PC-9 (cell line): ENCODE data around the gene UGT3A1. TPM values are rescaled to one million over a fixed set of nuclear protein-coding genes. Genes with fewer than 3 reads are reported as not detected.
A peak's percentile ranks its signal among the peaks of the same experiment; 100 is the strongest.

Experiments
- BruUV-seq: library from RNA; stranded (reverse); fragments of 400-500 nt; replicated peaks from 2 replicates; lab custom pipeline; 2021; lab: Mats Ljungman, UMichigan
- CTCF ChIA-PET: fragments of 300-600 bp; sonication (Branson Sonifier 250); formaldehyde crosslinking; loops from one replicate; lab custom pipeline; 2022; ENCODE audit warnings: antibody characterized with exemption; lab: Charles Lee
- POLR2A ChIA-PET: fragments of 300-600 bp; sonication (Branson Sonifier 250); formaldehyde crosslinking; loops from one replicate; lab custom pipeline; 2022; ENCODE audit warnings: antibody characterized with exemption; ENCODE audit not compliant: unreplicated experiment; lab: Charles Lee
- DNase-seq, 2 experiments: peaks; one replicate each; pipeline versions ENCODE4 v3.0.0 to v3.0.0-alpha.2; 2015 to 2022; ENCODE audit warnings: mixed read lengths in 1 of 2
- H2AFZ ChIP-seq: fragments of 200-600 bp; sonication (generic); 2 replicates; pipeline ENCODE4 v1.8.1; 2017; ENCODE audit warnings: antibody characterized with exemption
- H3F3A ChIP-seq: fragments of 200-600 bp; sonication (generic); 2 replicates; pipeline ENCODE4 v1.8.1; 2017; ENCODE audit warnings: antibody characterized with exemption, mild to moderate bottlenecking, low read depth; ENCODE audit not compliant: insufficient read depth
- H3K27ac ChIP-seq: fragments of 200-600 bp; sonication (generic); 2 replicates; pipeline ENCODE4 v1.6.1; 2016; ENCODE audit warnings: mixed run types
- H3K27me3 ChIP-seq: fragments of 200-600 bp; sonication (generic); 2 replicates; pipeline ENCODE4 v1.6.1; 2016; ENCODE audit warnings: low read depth, mixed run types; ENCODE audit not compliant: insufficient read depth
- H3K36me3 ChIP-seq: fragments of 200-600 bp; sonication (generic); 2 replicates; pipeline ENCODE4 v1.6.1; 2016; ENCODE audit warnings: low read depth, mixed run types
- H3K4me1 ChIP-seq: fragments of 200-600 bp; sonication (generic); replicated peaks from 2 replicates; pipeline ENCODE4 v1.6.1; 2016; ENCODE audit warnings: mixed run types; ENCODE audit not compliant: insufficient read depth
- H3K4me2 ChIP-seq: fragments of 200-600 bp; sonication (generic); 2 replicates; pipeline ENCODE4 v1.6.1; 2017; ENCODE audit warnings: mixed run types
- H3K4me3 ChIP-seq: fragments of 200-600 bp; sonication (generic); 2 replicates; pipeline ENCODE4 v1.6.1; 2016; ENCODE audit warnings: mixed run types
- H3K79me2 ChIP-seq: fragments of 200-600 bp; sonication (generic); 2 replicates; pipeline ENCODE4 v1.6.1; 2017; ENCODE audit warnings: low read depth, mixed run types
- H3K9me2 ChIP-seq: fragments of 200-600 bp; sonication (generic); 2 replicates; pipeline ENCODE4 v1.8.1; 2017; ENCODE audit warnings: mild to moderate bottlenecking; ENCODE audit not compliant: insufficient read depth
- H3K9me3 ChIP-seq: fragments of 200-600 bp; sonication (generic); 2 replicates; pipeline ENCODE4 v1.8.1; 2016; ENCODE audit warnings: low read depth; ENCODE audit not compliant: insufficient read depth
- H4K20me1 ChIP-seq: fragments of 200-600 bp; sonication (generic); 2 replicates; pipeline ENCODE4 v1.8.1; 2017; ENCODE audit not compliant: insufficient read depth
- EZH2 ChIP-seq: fragments of 200-600 bp; sonication (generic); IDR thresholded peaks from 2 replicates; pipeline ENCODE4 v1.8.0; 2017; ENCODE audit warnings: antibody characterized with exemption, low read depth
- intact Hi-C: fragments of 100-400 bp; cut with micrococcal nuclease; formaldehyde crosslinking; loops from one replicate; pipeline ENCODE4 v1.10.0; 2022; ENCODE audit not compliant: unreplicated experiment
- total RNA-seq: library from RNA; stranded (reverse); gene quantifications from 2 replicates; pipeline ENCODE4 v1.2.3, GENCODE V29; 2021
- TF ChIP-seq, protein P1 (sequence below): fragments of 200-600 bp; sonication (generic); conservative IDR thresholded peaks from 2 replicates; pipeline ENCODE4 v1.6.1; 2017; ENCODE audit warnings: mixed run types, antibody characterized with exemption, mild to moderate bottlenecking, moderate library complexity

UGT3A1 gene
- total RNA-seq, 1 experiment from 2014 or later = not detected

DNA sequence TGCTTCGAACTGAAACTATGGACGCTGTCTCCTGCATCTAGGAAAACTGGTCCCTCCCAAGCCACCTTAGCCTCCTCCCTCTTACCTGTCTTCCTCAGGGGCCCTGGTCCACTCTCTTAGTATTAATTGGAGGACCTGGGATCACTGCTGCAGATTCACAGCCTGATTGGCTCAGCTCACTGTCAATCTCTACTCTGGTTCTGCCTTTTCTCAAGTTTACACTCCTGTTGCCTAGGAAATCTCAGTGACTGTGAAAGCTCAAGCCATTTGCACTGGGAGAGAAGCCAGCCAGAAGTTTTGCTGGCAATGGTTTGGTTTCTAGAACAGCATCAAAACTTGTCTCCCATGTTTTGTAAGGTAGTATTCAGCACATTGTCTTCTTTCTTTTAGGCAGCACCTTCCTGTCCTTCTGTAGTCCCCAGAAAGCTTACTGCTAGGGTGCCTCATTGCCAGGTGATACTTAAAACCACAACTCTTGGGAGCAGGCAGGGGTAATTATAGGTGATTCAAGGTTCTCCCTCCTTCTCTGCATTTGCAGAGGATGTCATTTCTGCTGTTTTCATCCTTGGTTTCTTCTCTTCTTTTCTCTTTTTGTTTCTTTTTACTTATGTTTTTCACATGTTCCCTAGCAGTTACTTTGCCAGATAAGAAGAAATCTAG, 52.5 kb downstream of the UGT3A1 start, which contains the start of gene CAPSL:
TSS of gene CAPSL (minus strand) at position 55 of the 660 bp plus-strand sequence. CDS start 17,502 bp downstream, outside the sequence.
- CTCF ChIA-PET = no interaction called here
- POLR2A ChIA-PET = interaction anchor here (0.7 kb wide), 1 partner anchor 390 kb away, joined by 3 read pairs; no protein-coding TSS in a partner anchor
- Histone ChIP-seq H3K9me3 (no peaks in the 10 kb centered on the region), H2AFZ (no peak within 1 kb of the TSS), H4K20me1 (no peaks in the 10 kb centered on the region), H3F3A (no peaks in the 10 kb centered on the region), H3K9me2 (no peaks in the 10 kb centered on the region), H3K4me1 (no peaks in the 10 kb centered on the region), H3K36me3 (no peaks in the 10 kb centered on the region), H3K27ac (no peak within 1 kb of the TSS), H3K79me2 (no peaks in the 10 kb centered on the region), H3K27me3 (peaks cover 56% of the 10 kb centered on the region), H3K4me2 (no peak within 1 kb of the TSS), H3K4me3 (no peak within 1 kb of the TSS)
- intact Hi-C loops = no loop called here
- DNase-seq = no peak
- no TSS peak for BruUV-seq
- TF ChIP-seq, protein P1, sequence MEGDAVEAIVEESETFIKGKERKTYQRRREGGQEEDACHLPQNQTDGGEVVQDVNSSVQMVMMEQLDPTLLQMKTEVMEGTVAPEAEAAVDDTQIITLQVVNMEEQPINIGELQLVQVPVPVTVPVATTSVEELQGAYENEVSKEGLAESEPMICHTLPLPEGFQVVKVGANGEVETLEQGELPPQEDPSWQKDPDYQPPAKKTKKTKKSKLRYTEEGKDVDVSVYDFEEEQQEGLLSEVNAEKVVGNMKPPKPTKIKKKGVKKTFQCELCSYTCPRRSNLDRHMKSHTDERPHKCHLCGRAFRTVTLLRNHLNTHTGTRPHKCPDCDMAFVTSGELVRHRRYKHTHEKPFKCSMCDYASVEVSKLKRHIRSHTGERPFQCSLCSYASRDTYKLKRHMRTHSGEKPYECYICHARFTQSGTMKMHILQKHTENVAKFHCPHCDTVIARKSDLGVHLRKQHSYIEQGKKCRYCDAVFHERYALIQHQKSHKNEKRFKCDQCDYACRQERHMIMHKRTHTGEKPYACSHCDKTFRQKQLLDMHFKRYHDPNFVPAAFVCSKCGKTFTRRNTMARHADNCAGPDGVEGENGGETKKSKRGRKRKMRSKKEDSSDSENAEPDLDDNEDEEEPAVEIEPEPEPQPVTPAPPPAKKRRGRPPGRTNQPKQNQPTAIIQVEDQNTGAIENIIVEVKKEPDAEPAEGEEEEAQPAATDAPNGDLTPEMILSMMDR = no peak
- TF ChIP-seq EZH2 = no peak

DNA sequence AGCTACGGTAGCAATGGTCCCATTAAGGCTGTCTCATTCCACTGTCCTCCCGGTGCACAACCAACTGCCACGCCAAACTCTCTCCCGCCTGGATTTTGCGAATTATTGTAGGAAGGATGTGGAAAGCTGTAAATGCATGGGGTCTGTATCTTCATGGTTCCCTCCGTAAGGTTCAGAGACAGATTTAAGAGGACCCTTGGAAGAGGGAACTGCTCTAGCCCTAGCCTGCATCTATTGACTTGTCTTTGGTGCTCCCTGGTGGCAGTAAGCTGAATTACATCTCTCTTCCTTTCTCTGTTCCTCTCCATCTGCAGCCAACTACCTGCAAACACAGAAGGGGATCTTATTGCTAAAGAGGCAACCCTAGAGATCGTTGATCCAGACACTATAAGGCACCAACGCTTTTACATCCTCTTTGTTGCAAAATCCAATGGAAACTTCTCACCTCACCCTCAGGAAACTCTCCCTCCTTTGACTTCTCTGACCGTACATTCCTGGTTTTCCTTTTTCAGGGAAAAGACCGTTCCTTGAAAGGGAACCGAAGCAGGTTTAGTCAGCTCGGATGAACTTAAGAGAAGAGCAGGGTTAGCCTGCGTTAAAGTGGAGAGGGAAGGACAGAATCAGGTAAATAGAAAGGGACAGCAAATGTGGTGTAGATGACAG, 64.7 kb downstream of the UGT3A1 start:
- ChIA-PET CTCF (interaction anchor here (0.6 to 0.9 kb wide), 4 partner anchors 276 to 1389 kb away, joined by 3 to 8 read pairs (median 4); partner anchors contain the start of genes BRIX1 and RAD1), POLR2A (no interaction called here)
- Histone ChIP-seq H3K4me3 (no peak overlapping the region), H3K27ac (no peak overlapping the region), H3K79me2 (no peaks in the 10 kb centered on the region), H3K27me3 (peaks cover 54% of the 10 kb centered on the region), H3F3A (no peaks in the 10 kb centered on the region), H3K9me2 (no peaks in the 10 kb centered on the region), H4K20me1 (no peaks in the 10 kb centered on the region), H3K4me1 (no peaks in the 10 kb centered on the region), H3K9me3 (no peaks in the 10 kb centered on the region), H3K36me3 (no peaks in the 10 kb centered on the region), H2AFZ (no peak overlapping the region), H3K4me2 (no peak overlapping the region)
- BruUV-seq = no TSS peak
- no peak for TF ChIP-seq EZH2
- TF ChIP-seq, protein P1 = peak; percentile 99
- intact Hi-C loops = loop anchor here (1.0 to 10.0 kb wide), 6 partner anchors 276 to 1452 kb away; partner anchors contain the start of genes BRIX1, RAD1 and SPEF2
- peak in 1 of 2 experiments; percentile 58 for DNase-seq

GRCh38 chr5:35924950-35925722, 66.1 kb downstream of the UGT3A1 start:
- no TSS peak for BruUV-seq
- peak in 1 of 2 experiments; percentile 42 for DNase-seq
- H3K4me2 ChIP-seq = no peak overlapping the region

More at GRCh38 chr5:35924950-35925722, 66.1 kb downstream of the UGT3A1 start:
- H3F3A ChIP-seq = no peaks in the 10 kb centered on the region
- no peak overlapping the region for H3K27ac ChIP-seq
- no peak overlapping the region for H3K4me3 ChIP-seq
- no peaks in the 10 kb centered on the region for H3K79me2 ChIP-seq
- TF ChIP-seq EZH2 = no peak
- TF ChIP-seq, protein P1 = peak; percentile 38; the same call in 1 of the 2 replicates
- no peaks in the 10 kb centered on the region for H4K20me1 ChIP-seq
- no peaks in the 10 kb centered on the region for H3K4me1 ChIP-seq
- no peaks in the 10 kb centered on the region for H3K36me3 ChIP-seq
- H3K9me3 ChIP-seq = no peaks in the 10 kb centered on the region
- H2AFZ ChIP-seq = no peak overlapping the region
- ChIA-PET POLR2A (no interaction called here), CTCF (interaction anchor here (0.6 to 1.2 kb wide), 6 partner anchors 273 to 1890 kb away, joined by 3 to 12 read pairs (median 6); partner anchors contain the start of gene SPEF2)
- intact Hi-C loops = loop anchor here (1.0 to 10.0 kb wide), 3 partner anchors 148 to 1010 kb away; partner anchors contain the start of genes BRIX1 and RAD1
- H3K27me3 ChIP-seq = peaks cover 42% of the 10 kb centered on the region
- H3K9me2 ChIP-seq = no peaks in the 10 kb centered on the region
